ENCODE measurements around the gene RBL1.

DNA sequence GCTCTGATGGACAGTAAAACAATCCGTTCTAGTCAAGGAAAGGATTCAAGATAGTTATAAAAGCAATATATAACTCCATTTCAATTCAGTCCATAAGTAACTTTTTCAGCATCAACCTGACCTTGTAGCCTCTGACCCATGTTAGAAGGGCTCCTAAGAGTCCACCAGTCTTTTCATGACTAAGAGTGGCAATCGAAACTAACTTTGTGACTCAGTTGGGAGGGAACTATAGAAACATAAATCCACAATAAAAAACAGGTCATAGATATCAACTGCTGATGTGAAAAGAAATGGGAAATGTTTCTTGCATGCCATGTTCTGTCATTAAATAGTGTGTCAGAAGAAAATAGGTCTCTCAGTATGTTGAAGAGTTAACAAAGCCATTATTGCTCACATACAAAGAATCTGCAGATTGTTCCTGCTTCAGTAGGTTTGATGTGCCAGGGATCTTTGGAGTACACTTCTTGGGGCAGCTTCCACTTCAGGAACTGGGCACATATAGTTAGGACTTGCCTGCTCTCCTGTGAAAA lies 16.2 kb upstream of the RBL1 start:
- TF ChIP-seq, protein P1, sequence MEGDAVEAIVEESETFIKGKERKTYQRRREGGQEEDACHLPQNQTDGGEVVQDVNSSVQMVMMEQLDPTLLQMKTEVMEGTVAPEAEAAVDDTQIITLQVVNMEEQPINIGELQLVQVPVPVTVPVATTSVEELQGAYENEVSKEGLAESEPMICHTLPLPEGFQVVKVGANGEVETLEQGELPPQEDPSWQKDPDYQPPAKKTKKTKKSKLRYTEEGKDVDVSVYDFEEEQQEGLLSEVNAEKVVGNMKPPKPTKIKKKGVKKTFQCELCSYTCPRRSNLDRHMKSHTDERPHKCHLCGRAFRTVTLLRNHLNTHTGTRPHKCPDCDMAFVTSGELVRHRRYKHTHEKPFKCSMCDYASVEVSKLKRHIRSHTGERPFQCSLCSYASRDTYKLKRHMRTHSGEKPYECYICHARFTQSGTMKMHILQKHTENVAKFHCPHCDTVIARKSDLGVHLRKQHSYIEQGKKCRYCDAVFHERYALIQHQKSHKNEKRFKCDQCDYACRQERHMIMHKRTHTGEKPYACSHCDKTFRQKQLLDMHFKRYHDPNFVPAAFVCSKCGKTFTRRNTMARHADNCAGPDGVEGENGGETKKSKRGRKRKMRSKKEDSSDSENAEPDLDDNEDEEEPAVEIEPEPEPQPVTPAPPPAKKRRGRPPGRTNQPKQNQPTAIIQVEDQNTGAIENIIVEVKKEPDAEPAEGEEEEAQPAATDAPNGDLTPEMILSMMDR (conservative IDR thresholded peaks at IDR 0.05) = no peak
- TF ChIP-seq ZFX (IDR thresholded peaks at IDR 0.05) = no peak

Data from C4-2B (cell line).